GM21723 (cell line): ENCODE results near the gene CAPN9.

ENCODE experiments used
- ATAC-seq: cut with Tn5 transposase; IDR thresholded peaks from one replicate; pipeline ENCODE4 v1.9.1; 2021; ENCODE audit warnings: mild to moderate bottlenecking, moderate library complexity; ENCODE audit not compliant: unreplicated experiment

Gene CAPN9

GRCh38 chr1:230821346-230821745, 74.2 kb downstream of the CAPN9 start:
- ATAC-seq, result no peak

DNA sequence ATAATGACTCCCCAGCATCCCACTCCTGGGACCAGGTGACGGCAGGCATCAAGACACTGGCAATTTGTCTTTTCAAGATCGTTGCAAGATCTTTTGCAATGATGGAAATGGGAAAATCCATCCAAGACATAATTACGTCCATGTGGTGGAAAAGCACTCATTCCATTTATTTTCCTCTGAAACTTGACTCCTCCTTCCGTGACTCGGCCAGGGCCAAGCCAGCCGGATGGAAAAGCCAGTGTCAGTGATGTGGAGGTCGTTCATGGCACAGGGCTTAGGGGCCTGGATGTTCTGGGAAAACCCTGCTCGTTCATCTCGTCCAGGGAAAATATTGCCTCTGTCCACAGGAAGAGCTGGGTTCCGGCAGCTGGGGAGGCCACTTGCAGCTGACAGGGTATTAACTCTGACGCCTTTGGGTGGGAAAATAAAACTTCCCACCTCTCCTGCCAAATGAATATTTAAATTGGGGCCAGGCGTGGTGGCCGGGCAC, 74.9 kb downstream of the CAPN9 start:
- no peak for ATAC-seq

GRCh38 chr1:230823426-230823825, 76.2 kb downstream of the CAPN9 start:
- no peak for ATAC-seq

GRCh38 chr1:230823931-230824381, 76.8 kb downstream of the CAPN9 start:
- no peak for ATAC-seq

DNA sequence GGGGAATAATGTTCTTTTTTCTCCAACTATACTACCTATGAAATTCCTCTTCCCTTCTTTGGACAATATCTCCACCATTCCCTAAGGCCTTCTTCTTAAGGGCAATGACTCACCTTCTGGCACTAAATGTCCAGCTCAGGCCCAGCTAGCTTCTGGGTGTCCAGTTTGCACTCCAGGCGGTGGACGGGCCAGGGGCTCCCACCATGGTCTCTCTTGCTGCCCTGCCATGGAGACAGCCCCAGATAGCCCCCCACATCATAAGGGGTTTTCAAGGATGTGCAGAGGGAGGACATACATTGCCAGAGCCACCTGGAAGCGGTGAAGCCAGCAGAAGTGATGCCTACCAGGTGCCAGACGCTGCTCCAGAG, 77.3 kb downstream of the CAPN9 start:
- ATAC-seq, result no peak

GRCh38 chr1:230824919-230825721, 77.9 kb downstream of the CAPN9 start:
- no peak for ATAC-seq

DNA sequence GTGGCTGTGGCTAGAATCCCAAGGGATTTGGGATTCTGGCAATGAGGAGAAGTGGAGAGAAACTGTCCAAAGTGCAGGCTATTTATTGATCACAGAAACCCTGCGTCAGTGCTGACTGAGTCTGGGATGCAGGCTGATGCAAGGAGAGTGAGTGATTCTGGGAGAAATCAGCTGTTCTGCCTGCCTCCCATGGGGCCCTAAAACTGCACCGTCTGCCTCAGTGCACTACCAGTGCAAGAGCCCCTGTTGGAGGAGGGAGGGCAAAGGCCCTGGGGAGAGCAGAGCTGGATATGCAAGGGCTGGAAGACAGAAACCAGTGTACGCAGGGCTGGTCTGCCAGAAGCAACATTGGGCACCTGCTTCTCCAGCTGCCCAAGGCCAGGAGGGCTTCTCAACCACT, 78.6 kb downstream of the CAPN9 start:
- ATAC-seq, result no peak

GRCh38 chr1:230826166-230826875, 79.1 kb downstream of the CAPN9 start:
- no peak for ATAC-seq

DNA sequence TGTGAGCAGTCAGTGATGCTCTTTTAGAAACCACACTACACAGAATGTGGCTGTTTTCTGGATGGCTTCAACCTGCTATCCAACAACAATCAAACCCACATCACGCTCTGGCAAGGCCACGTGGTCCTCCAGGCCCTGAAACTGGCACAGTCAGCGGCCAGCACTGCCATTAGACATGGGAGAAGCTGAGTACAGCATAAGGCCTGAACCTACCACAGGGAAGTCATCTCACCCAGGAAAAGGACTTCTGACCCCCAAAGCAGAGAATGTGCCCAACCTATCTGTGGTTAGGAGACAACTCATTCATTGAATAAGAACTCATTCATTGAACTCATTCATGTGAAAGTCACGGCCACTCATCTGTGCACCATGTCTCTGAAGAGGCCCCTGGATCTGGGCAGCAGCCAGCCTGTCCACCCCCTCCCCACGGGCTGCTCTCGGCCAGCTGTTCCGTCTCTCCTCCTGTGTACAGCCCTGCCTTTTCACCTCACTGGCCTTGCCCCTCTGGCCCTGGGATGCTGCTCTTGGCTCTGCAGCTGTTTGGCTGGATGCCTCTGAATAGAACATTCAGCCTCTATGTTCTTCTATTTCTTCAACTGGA, 80.0 kb downstream of the CAPN9 start:
- ATAC-seq, result no peak

DNA sequence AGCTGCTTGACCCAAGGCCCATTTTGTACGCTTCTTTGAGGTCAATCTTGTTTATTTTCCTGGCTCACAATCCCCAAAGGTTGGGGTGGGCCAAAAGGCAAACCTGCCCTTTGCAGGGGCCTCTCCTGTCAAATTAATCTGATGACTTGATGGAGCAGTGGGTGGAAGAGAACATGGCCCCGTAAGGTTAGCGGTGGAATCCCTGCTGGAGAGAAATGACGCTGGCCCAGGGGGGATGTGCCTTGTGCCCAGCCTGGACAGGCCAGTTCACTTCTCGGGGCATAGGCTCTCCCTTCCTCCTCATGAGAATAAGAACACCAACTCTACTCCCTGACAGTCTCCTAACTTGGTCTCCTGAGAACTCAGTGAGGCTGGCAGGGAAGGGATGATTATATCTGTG, 80.6 kb downstream of the CAPN9 start:
- no peak for ATAC-seq

DNA sequence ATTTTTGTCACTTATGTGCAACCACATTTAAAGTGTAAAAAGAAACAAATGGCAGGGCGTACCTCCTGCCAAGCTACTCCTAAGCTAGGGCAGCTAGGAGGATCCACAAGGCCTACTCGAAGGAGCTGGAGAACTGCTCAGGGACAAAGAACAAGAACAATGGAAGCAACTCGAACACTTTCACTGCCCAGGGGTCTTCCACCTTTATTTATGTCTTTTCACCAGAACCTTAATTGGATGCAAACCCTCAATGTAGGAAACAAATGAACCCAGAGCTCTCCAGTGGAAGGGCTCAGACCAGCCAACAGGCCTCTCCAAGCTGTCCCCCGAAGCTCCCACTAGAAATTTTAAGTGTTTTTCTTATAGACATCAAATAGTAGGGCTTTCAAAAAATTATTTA, 81.2 kb downstream of the CAPN9 start:
- no peak for ATAC-seq

GRCh38 chr1:230831771-230832170, 84.6 kb downstream of the CAPN9 start:
- no peak for ATAC-seq

GRCh38 chr1:230832476-230832875, 85.3 kb downstream of the CAPN9 start:
- ATAC-seq, result no peak

DNA sequence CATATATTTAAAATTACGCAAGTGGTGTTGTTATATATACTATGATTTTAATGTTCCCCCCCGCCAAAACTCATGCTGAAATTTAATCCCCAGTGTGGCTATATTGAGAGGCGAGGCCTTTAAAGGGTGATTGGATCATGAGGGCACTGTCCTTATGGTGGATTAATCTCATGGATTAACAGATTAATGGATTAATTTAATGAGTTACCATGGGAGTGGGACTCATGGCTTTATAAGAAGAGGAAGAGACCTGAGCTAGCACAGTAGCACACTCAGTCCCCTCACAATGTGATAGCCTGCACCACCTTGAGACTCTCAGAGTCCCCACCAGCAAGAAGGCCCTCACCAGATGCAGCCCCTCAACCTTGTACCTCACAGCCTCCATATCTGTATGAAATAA, 86.3 kb downstream of the CAPN9 start:
- ATAC-seq, result no peak

GRCh38 chr1:230834292-230834691, 87.1 kb downstream of the CAPN9 start:
- ATAC-seq, result no peak

DNA sequence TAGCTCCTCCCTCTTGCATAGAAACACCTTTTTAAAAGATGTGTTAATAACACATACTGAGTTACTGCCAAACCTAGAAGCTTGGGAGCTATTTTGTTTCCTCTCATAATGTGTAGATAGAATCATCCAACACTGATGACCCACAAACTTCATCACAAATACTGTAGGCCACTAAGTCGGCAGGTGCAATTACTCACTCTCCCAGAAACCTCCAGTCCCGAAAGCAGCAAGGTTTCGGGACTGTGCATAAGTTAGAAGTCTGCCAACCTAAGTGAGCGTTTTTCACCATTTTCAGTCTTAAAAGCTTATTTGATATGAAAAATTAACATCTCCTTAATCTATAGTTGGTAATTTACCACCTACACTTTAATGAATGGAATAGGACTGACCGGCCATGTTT, 89.2 kb downstream of the CAPN9 start:
- ATAC-seq, result no peak

- ATAC-seq, result no peak
Observed at GRCh38 chr1:230836793-230837192, 89.6 kb downstream of the CAPN9 start.

DNA sequence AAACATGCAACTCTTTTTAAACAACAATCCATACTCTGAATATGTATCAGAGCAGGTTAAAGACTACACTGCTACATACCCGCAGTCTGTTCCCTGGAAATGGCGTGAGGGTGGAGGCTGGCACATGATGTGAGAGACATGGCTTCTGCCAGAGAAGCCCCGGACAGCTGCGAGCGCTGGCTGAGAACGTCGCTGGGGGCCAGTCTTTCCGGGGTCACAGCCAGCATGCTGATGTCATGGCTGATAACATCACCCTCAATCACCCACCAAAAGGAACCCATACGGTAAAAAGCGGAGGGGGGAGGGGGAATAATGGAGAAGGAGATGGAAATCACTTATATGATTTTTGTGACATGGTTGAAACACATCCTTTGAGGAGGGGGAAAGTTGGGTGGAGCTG, 92.0 kb downstream of the CAPN9 start:
- ATAC-seq, result no peak

DNA sequence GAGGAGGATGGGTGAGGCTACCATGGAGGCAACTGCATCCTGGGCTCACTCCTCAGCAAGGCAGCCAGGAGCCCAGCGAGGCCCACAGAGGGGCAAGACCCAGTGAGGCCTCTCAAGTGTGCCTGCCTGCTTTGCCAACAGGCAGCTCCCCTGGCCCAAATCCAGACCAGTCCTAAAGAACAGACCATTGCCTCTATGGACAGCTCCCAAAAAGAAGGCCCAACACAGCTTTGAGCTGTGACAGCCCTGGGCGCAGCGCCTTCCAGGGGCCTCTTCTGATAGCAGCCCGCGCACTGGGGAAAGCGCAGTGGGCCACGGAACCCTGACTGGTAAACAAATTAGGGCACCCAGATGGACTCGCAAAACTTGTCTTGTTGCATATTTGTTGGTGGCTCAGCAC, 95.6 kb downstream of the CAPN9 start:
- ATAC-seq, result no peak

DNA sequence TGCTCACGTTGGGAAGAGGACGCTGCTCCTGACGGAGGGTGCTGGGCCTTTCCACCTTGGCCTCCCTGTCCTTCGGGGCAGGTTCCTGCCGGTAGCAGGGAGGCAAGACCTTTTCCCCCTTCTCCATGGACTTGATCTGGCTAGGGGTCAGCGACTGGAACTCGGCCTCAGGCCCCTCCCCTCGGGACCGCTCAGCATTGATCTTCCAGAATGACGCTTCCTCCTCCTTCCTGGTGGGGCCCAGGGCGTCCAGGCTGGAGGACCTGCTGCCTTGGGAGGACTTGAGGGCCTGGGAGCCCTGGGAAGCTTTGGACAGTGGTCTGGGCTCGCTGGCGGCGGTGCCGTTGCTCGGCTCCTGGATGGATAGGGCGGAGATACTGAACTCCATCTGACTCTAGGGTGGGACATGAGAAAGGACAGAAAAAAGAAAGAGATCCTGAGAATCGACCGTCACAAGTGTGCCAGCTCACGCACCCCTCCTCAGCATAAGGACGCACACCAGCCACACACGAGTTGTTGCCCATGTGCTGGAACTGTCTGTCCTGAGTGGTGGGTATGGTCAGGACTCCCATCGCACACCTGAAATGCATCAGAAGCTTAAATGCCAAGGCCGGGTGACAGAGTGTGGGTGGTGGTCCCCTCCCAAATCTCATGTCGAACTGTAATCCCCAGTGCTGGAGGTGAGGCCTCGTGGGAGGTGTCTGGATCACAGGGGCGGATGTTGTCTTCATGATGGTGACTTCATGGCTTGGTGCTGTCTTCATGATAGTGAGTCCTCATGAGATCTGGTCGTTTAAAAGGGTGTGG, 96.5 kb downstream of the CAPN9 start:
- ATAC-seq, result no peak

GRCh38 chr1:230844561-230844960, 97.4 kb downstream of the CAPN9 start:
- no peak for ATAC-seq
